Brain microvascular endothelial cell (primary cell): Measurements from ENCODE around the gene SUPT5H.
A peak's percentile ranks its signal among the peaks of the same experiment; 100 is the strongest.
"Not testable (repeated sequence)": the region's sequence is repeated elsewhere in the genome, so short reads cannot be mapped to it uniquely, and the experiment has no call there.

Experiments
- DNase-seq: peaks from one replicate; pipeline ENCODE4 v3.0.0-alpha.2; 2020
- H3K27ac ChIP-seq: fragments of 250-450 bp; sonication (Bioruptor Pico); 2 replicates; pipeline ENCODE4 v1.5.1; 2020; ENCODE audit warnings: mild to moderate bottlenecking, moderate library complexity
- H3K27me3 ChIP-seq: fragments of 250-450 bp; sonication (Bioruptor Pico); replicated peaks from 2 replicates; pipeline ENCODE4 v1.5.1; 2020; ENCODE audit warnings: mild to moderate bottlenecking
- H3K36me3 ChIP-seq: fragments of 250-450 bp; sonication (Bioruptor Pico); replicated peaks from 2 replicates; pipeline ENCODE4 v1.5.1; 2020; ENCODE audit warnings: mild to moderate bottlenecking
- H3K4me3 ChIP-seq: 2 replicates; pipeline ENCODE4 v1.5.1; 2011; ENCODE audit warnings: low read depth, mild to moderate bottlenecking, control low read depth, low read length, moderate library complexity
- in situ Hi-C: cut with HindIII; loops from 2 replicates; pipeline ENCODE4 v1.10.0; 2017; ENCODE audit warnings: low sequenced_read_pairs, low pct_ligation_motif_present
- TF ChIP-seq, protein P1 (sequence below): IDR thresholded peaks from 2 replicates; pipeline ENCODE4 v1.5.1; 2011; ENCODE audit warnings: low read depth, mild to moderate bottlenecking, moderate library complexity, low read length, control low read depth, inconsistent platforms; ENCODE audit errors: missing control alignments

SUPT5H gene

DNA sequence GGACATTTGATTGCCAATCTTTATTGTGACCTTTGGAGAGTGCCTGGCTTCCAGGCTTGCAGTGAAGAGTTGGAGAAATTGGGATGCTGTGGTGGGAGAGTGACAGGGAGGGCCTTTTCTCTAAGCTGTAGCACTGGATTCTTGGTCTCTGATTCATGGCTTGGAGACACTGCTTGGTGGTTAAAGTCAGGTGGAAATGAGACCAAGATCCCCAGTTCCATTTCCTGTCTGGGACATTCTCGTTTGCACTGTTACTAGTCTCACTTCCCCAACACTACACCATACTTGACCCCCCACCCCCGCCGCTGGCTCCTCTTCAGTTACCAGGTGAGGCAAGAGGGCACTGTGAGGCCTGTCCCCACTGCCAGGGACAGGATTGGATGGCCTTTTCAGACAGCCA lies 2.9 kb downstream of the SUPT5H start:
- in situ Hi-C loops, result no loop called here
- H3K27me3 ChIP-seq, result no peaks in the 10 kb centered on the region
- TF ChIP-seq, protein P1, sequence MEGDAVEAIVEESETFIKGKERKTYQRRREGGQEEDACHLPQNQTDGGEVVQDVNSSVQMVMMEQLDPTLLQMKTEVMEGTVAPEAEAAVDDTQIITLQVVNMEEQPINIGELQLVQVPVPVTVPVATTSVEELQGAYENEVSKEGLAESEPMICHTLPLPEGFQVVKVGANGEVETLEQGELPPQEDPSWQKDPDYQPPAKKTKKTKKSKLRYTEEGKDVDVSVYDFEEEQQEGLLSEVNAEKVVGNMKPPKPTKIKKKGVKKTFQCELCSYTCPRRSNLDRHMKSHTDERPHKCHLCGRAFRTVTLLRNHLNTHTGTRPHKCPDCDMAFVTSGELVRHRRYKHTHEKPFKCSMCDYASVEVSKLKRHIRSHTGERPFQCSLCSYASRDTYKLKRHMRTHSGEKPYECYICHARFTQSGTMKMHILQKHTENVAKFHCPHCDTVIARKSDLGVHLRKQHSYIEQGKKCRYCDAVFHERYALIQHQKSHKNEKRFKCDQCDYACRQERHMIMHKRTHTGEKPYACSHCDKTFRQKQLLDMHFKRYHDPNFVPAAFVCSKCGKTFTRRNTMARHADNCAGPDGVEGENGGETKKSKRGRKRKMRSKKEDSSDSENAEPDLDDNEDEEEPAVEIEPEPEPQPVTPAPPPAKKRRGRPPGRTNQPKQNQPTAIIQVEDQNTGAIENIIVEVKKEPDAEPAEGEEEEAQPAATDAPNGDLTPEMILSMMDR, result no peak
- no peak overlapping the region for H3K4me3 ChIP-seq
- peak overlapping the region; percentile 62 for H3K27ac ChIP-seq
- H3K36me3 ChIP-seq, result peaks cover 15% of the 10 kb centered on the region
- DNase-seq, result peak; percentile 54

DNA sequence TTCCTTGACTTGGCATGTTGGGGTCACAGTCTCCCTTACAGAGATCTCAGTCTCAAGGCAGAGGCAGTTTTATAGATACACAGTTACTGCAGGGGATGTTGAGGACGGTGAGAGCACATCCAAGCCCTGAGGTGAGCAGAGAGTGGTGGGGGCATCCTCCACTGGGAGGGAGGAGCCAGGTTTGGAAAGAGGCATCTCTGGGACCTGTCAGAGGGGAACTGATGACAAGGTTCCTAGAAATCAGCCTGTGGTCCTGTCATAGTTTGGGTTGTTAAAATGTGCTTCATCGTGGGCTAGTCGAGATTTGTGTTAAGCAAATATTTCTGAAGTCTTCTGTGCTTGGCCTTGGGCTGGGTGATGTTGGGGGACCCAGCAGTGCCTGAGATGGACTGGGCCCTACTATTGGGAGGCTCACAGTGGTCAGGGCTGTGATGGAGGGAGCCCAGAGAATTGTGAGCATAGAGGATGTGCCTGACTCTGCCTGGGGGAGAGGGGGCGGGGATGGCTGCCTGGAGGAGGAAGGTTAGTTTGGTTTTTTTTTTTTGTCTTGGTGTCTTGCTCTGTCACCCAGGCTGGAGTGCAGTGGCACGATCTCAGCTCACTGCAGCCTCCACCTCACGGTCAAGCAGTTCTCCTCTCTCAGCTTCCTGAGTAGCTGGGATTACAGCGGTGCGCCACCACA lies 3.9 kb downstream of the SUPT5H start:
- in situ Hi-C loops, result no loop called here
- H3K27me3 ChIP-seq, result no peaks in the 10 kb centered on the region
- H3K36me3 ChIP-seq, result peaks cover 23% of the 10 kb centered on the region
- DNase-seq, result no peak
- no peak overlapping the region for H3K27ac ChIP-seq
- no peak overlapping the region for H3K4me3 ChIP-seq
- TF ChIP-seq, protein P1, result no peak

DNA sequence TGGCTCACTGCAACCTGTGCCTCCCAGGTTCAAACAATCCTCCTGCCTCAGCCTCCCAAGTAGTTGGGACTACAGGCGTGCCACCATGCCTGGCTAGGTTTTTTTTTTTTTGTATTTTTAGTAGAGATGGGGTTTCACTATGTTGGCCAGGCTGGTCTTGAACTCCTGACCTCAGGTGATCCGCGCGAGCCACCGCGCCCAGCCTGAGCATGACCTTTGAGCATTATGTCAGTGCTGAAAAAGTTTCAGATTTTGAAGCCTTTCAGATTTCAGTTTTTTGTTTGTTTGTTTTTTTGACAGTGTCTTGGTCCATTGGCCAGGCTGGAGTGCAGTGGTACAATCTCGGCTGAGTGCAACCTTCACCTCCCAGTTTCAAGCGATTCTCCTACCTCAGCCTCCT lies 5.9 kb downstream of the SUPT5H start:
- peaks cover 33% of the 10 kb centered on the region for H3K36me3 ChIP-seq
- in situ Hi-C loops, H3K27ac ChIP-seq, DNase-seq, H3K27me3 ChIP-seq, H3K4me3 ChIP-seq: not testable (repeated sequence)

DNA sequence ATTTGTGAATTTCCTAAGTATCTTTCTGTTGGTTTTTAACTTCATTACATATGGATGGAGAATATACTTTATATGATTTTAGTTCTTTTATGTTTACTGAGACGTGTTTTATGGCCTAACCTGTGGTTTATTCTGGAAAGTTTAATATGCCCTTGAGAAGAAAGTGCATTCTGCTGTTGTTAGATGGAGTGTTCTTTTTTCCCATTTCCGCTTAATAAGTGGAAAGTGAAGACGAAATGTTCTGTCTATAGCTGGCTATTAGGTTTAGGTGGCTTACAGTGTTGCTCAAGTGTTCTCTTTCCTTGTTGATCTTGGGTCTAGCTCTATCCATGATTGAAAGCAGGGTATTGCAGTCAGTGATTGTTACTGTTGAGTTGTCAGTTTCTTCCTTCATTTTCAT lies 18.0 kb downstream of the SUPT5H start:
- DNase-seq, result no peak
- TF ChIP-seq, protein P1, result no peak
- no peaks in the 10 kb centered on the region for H3K27me3 ChIP-seq
- H3K36me3 ChIP-seq, result peaks cover 76% of the 10 kb centered on the region
- in situ Hi-C loops, result no loop called here
- no peak overlapping the region for H3K27ac ChIP-seq
- H3K4me3 ChIP-seq, result no peak overlapping the region

DNA sequence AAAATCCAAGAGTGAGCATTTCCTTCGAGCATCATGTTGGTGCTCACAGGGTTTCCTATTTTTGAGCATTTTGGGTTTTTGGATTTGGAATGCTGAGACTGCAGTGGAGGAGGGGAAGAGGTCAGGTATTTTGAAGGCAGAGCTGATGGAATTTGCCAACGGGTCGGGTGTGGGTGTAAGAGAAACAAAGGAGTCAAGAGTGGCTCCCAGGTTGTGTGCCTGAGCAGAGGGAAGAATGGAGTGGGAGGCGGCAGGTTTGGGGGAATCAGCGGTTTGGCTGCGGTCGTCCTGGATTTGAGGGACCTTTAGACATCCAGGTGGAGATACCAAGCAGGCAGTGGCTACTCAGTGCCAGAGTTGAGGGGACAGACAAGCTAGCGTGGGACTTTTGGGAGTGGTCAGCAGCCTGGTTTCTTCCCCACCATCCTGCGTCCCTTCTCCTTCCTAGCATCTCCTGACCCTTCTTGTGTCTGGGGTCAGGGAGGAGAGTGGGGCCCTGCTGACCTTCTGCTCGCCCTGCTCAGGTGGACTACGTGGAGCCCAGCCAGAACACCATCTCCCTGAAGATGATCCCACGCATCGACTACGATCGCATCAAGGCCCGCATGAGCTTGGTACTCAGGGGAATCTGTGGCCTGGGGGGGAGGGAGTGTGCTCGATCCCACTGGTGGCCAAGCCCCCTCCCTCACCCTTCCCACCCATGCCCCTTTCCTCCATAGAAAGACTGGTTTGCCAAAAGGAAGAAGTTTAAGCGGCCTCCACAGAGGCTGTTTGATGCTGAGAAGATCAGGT lies 20.8 kb downstream of the SUPT5H start:
- no peak for DNase-seq
- Histone ChIP-seq H3K36me3 (peaks cover 79% of the 10 kb centered on the region), H3K27me3 (no peaks in the 10 kb centered on the region), H3K27ac (no peak overlapping the region), H3K4me3 (no peak overlapping the region)
- TF ChIP-seq, protein P1, result no peak
- in situ Hi-C loops, result no loop called here

DNA sequence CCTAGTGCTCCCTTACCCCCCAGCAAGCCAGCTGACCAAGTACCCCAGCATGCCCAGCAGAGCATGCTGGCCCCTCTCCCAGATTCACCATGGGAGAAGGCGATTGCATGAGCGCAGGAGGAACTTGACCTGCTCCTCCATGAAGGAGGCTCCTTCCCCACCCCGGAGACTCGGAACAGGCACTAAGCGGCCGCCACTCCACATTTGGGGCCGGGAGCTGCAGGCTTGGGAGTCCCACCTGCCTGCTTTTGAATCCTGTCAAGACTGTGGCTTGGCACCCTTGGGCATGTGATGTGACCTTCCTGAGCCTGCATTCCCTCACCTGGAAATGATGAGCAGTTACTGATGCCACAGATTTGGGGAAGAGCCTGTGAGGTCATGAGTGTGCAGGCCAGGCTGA lies 22.6 kb downstream of the SUPT5H start:
- TF ChIP-seq, protein P1, result no peak
- Histone ChIP-seq H3K27ac (no peak overlapping the region), H3K4me3 (no peak overlapping the region), H3K27me3 (no peaks in the 10 kb centered on the region), H3K36me3 (peaks cover 85% of the 10 kb centered on the region)
- in situ Hi-C loops, result no loop called here
- DNase-seq, result no peak
